Nephron progenitor cell (in vitro differentiated cells): ENCODE data around the gene INTS1.

Source experiments
- DNase-seq: peaks from one replicate; pipeline ENCODE4 v3.0.0; 2021
- H3K27ac Mint-ChIP-seq: 2 replicates; pipeline ENCODE4 v1.8.0; 2021; ENCODE audit warnings: mild to moderate bottlenecking, moderate library complexity, mixed read lengths
- H3K27me3 Mint-ChIP-seq: 2 replicates; pipeline ENCODE4 v1.8.0; 2021; ENCODE audit warnings: mild to moderate bottlenecking, low read depth, mixed read lengths; ENCODE audit not compliant: poor library complexity
- H3K36me3 Mint-ChIP-seq: 2 replicates; pipeline ENCODE4 v1.8.0; 2021; ENCODE audit warnings: low read depth, mixed read lengths
- H3K4me1 Mint-ChIP-seq: 2 replicates; pipeline ENCODE4 v1.8.0; 2021; ENCODE audit warnings: mixed read lengths
- H3K4me3 Mint-ChIP-seq: 2 replicates; pipeline ENCODE4 v1.8.0; 2021; ENCODE audit warnings: mild to moderate bottlenecking, moderate library complexity, mixed read lengths
- H3K9me3 Mint-ChIP-seq: 2 replicates; pipeline ENCODE4 v1.8.0; 2021; ENCODE audit warnings: mild to moderate bottlenecking, moderate library complexity, mixed read lengths
- CTCF ChIP-seq: fragments of 200-600 bp; sonication (generic); IDR thresholded peaks from 2 replicates; pipeline ENCODE4 v1.5.0; 2021; ENCODE audit warnings: antibody characterized with exemption

Gene INTS1

GRCh38 chr7:1485156-1485555, 19.0 kb downstream of the INTS1 start:
- Mint-ChIP-seq H3K9me3 (no peaks in the 10 kb centered on the region), H3K27ac (no peak overlapping the region), H3K4me3 (no peak overlapping the region), H3K4me1 (no peaks in the 10 kb centered on the region), H3K27me3 (no peaks in the 10 kb centered on the region), H3K36me3 (peaks cover 12% of the 10 kb centered on the region)
- TF ChIP-seq CTCF: no peak
- no peak for DNase-seq

- Mint-ChIP-seq H3K27ac (peak overlapping the region; percentile 81), H3K27me3 (no peaks in the 10 kb centered on the region), H3K4me1 (no peaks in the 10 kb centered on the region), H3K36me3 (peaks cover 12% of the 10 kb centered on the region), H3K9me3 (no peaks in the 10 kb centered on the region), H3K4me3 (no peak overlapping the region)
- TF ChIP-seq CTCF: no peak
- DNase-seq: no peak
These were observed 19.6 kb downstream of the INTS1 start for GRCh38 chr7:1484569-1484968.

- peak overlapping the region; percentile 81 for H3K27ac Mint-ChIP-seq
These were observed 20.4 kb downstream of the INTS1 start for GRCh38 chr7:1483536-1484505.

GRCh38 chr7:1483079-1483478, 21.1 kb downstream of the INTS1 start:
- DNase-seq: no peak
- Mint-ChIP-seq H3K27me3 (no peaks in the 10 kb centered on the region), H3K4me1 (no peaks in the 10 kb centered on the region), H3K4me3 (no peak overlapping the region), H3K36me3 (peaks cover 5% of the 10 kb centered on the region), H3K9me3 (no peaks in the 10 kb centered on the region), H3K27ac (no peak overlapping the region)
- no peak for TF ChIP-seq CTCF

More at GRCh38 chr7:1483536-1484505, 20.4 kb downstream of the INTS1 start:
- no peaks in the 10 kb centered on the region for H3K4me1 Mint-ChIP-seq
- peaks cover 12% of the 10 kb centered on the region for H3K36me3 Mint-ChIP-seq
- no peaks in the 10 kb centered on the region for H3K27me3 Mint-ChIP-seq
- H3K9me3 Mint-ChIP-seq: no peaks in the 10 kb centered on the region
- no peak overlapping the region for H3K4me3 Mint-ChIP-seq
- DNase-seq: no peak
- TF ChIP-seq CTCF: no peak

GRCh38 chr7:1481300-1481699, 22.9 kb downstream of the INTS1 start:
- TF ChIP-seq CTCF: no peak
- H3K4me3 Mint-ChIP-seq: no peak overlapping the region
- H3K27ac Mint-ChIP-seq: no peak overlapping the region
- DNase-seq: no peak
- peaks cover 5% of the 10 kb centered on the region for H3K36me3 Mint-ChIP-seq
- H3K9me3 Mint-ChIP-seq: no peaks in the 10 kb centered on the region
- H3K4me1 Mint-ChIP-seq: no peaks in the 10 kb centered on the region
- H3K27me3 Mint-ChIP-seq: no peaks in the 10 kb centered on the region

GRCh38 chr7:1480670-1481069, 23.5 kb downstream of the INTS1 start:
- no peak for TF ChIP-seq CTCF
- no peak overlapping the region for H3K27ac Mint-ChIP-seq
- H3K27me3 Mint-ChIP-seq: no peaks in the 10 kb centered on the region
- H3K9me3 Mint-ChIP-seq: no peaks in the 10 kb centered on the region
- no peak overlapping the region for H3K4me3 Mint-ChIP-seq
- DNase-seq: no peak
- H3K36me3 Mint-ChIP-seq: peaks cover 5% of the 10 kb centered on the region
- no peaks in the 10 kb centered on the region for H3K4me1 Mint-ChIP-seq
